Measurements from ENCODE around the gene NKAIN1. TPM values are rescaled to one million over a fixed set of nuclear protein-coding genes. Genes with fewer than 3 reads are reported as not detected.
A peak's percentile ranks its signal among the peaks of the same experiment; 100 is the strongest.

Gene NKAIN1
- total RNA-seq, 1 donor from 2014 or later, result not detected

DNA sequence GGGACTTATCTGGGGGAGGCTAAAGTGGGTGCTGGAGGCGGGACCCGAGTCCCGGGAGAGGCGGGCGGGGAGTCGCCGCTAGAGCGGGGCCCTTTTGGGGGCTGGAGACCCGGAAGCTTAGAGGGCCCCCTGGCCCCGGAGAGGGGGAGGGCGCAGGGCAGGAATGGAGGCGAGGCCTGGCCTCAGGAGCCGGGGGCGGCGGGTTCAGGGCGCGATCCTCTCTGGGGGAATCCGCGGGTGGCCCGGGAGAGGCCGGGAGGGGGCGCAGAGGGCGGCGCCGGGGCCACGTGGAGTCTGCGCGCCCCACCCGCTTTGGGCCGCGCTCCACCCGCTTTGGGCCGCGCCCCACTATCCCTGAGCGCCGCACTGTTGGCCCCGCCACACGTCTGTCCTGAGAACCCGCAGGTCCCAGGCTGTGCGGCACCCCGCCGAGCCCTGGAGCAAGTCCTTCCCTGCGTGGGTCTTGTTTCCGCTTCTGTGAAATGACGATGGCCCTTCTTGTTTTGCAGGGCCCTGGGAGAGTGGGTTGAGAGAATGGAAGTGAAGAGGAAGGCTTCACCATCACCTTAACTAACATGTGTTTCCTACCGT lies 84.4 kb downstream of the NKAIN1 start:
- Histone ChIP-seq H3K9me3 (no peaks in the 10 kb centered on the region), H3K36me3 (no peaks in the 10 kb centered on the region), H3K27me3 (no peaks in the 10 kb centered on the region), H3K4me1 (peaks cover 7% of the 10 kb centered on the region), H3K4me3 (peak overlapping the region; percentile 66), H3K27ac (peak overlapping the region; percentile 83)
- intact Hi-C loops (cut with DNase I), result no loop called here
- ATAC-seq, result peak; percentile 91
- TF ChIP-seq, protein P1, sequence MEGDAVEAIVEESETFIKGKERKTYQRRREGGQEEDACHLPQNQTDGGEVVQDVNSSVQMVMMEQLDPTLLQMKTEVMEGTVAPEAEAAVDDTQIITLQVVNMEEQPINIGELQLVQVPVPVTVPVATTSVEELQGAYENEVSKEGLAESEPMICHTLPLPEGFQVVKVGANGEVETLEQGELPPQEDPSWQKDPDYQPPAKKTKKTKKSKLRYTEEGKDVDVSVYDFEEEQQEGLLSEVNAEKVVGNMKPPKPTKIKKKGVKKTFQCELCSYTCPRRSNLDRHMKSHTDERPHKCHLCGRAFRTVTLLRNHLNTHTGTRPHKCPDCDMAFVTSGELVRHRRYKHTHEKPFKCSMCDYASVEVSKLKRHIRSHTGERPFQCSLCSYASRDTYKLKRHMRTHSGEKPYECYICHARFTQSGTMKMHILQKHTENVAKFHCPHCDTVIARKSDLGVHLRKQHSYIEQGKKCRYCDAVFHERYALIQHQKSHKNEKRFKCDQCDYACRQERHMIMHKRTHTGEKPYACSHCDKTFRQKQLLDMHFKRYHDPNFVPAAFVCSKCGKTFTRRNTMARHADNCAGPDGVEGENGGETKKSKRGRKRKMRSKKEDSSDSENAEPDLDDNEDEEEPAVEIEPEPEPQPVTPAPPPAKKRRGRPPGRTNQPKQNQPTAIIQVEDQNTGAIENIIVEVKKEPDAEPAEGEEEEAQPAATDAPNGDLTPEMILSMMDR (IDR thresholded peaks at IDR 0.05), result peak; percentile 40
- peak; percentile 90 for DNase-seq

DNA sequence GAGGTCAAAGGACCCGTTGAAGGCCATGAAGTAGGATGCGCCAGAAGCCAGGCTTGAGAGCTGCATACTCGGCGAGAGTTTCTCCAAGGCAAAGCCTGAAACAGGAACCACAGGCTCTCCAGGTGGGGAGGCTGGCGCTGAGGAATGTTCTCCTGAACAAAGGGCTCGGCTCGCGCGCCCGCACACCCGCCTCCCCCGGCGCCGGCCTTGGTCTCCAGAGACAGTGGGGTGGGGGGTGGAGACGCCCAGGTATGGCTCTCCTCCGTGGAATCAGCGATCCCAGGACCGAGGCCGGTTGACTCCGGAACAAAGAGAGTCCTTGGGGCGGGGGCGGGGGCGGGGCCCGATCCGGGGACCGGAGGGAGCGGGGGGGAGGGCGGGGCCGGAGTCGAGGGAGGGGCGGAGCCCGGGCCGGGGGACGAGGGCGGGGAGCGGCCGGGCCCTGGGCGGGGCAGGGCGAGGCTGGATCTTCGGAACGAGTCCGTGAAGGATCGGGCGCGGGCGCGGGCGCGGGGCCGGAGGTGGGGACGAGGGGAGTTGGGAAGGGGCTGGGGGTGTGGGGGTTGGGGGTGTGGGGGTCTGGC lies 85.0 kb downstream of the NKAIN1 start:
- peaks cover 7% of the 10 kb centered on the region for H3K4me1 ChIP-seq
- peak overlapping the region; percentile 83 for H3K27ac ChIP-seq
- intact Hi-C loops (cut with DNase I), result no loop called here
- H3K27me3 ChIP-seq, result no peaks in the 10 kb centered on the region
- H3K9me3 ChIP-seq, result no peaks in the 10 kb centered on the region
- DNase-seq (peak; percentile 93), ATAC-seq (peak; percentile 93)
- peak overlapping the region; percentile 66 for H3K4me3 ChIP-seq
- H3K36me3 ChIP-seq, result no peaks in the 10 kb centered on the region
- TF ChIP-seq, protein P1 (IDR thresholded peaks at IDR 0.05), result no peak

DNA sequence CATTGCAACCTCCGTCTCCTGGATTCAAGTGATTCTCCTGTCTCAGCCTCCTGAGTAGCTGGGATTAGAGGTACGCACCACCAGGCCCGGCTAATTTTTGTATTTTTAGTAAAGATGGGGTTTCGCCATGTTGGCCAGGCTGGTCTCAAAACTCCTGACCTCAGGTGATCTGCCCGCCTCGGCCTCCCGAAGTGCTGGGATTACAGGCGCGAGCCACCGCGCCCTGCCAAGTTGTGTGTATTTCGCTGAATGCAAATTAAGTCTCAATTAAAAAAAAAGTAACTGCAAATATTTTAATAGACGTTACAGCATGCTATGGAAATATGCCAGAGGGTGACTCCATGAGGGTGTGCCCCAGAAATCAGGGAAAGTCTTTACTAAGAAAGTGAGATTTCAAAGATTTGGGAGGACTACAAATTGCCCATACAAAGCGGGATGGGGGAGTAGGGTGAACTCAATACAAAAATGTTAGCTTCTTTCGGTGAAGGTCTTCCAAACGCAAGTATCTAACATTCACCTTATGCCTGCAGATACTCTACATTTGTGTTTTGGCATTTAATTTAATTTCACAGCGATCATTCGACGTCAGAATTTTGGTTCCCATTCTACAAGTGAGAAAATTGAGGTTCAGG lies 85.6 kb downstream of the NKAIN1 start:
- Histone ChIP-seq H3K4me3 (peak overlapping the region; percentile 66), H3K36me3 (no peaks in the 10 kb centered on the region), H3K4me1 (peaks cover 7% of the 10 kb centered on the region), H3K9me3 (no peaks in the 10 kb centered on the region), H3K27me3 (no peaks in the 10 kb centered on the region), H3K27ac (peak overlapping the region; percentile 83)
- intact Hi-C loops (cut with DNase I), result no loop called here
- ATAC-seq (no peak), DNase-seq (no peak)
- TF ChIP-seq, protein P1 (IDR thresholded peaks at IDR 0.05), result no peak

DNA sequence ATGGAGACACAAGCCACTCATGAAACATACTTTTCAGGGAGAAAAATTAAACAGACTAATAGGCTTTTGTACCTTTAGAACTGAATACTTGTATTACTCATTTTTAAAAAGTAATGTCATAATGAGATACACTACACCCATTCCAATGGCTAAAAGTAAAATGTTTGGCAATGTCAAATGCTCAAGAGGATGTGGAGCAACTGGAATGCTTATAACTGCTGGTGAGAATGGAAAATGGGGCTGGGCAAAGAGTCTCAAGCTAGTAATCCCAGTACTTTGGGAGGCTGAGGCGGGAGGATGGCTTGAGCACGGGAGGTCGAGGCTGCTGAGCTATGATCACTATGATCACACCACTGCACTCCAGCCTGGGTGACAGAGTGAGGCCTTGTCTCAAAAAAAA lies 86.3 kb downstream of the NKAIN1 start:
- TF ChIP-seq, protein P1 (IDR thresholded peaks at IDR 0.05), result no peak
- DNase-seq, result no peak
- intact Hi-C loops (cut with DNase I), result no loop called here

DNA sequence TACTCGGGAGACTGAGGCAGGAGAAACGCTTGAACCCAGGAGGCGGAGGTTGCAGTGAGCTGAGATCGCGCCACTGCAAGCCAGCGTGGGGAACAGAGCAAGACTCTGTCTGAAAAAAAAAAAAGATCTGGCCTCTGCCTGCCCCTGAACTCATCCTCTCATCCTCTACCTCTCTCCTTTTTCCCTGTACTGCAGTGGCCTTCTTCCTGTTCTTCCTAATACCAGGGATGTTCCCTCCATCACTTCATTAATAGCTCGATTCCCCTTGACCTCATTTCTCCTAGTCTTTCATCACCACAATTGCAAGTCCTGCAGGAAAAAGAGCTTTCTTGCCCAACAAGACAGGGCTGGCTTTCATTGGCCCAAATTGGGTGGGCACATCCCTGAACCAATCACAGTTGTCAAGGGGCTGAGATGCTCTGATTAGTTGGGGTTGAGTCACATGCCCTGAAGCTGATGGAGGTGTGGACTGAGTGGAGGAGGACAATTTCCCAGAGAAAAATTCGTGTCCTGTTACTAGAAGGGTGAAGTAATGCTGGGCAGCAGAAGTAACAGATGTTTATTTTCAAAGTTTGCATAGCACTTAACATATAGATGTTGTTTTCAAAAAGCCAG lies 87.4 kb downstream of the NKAIN1 start:
- no peak overlapping the region for H3K27ac ChIP-seq
- ATAC-seq (no peak), DNase-seq (no peak)
- TF ChIP-seq, protein P1 (IDR thresholded peaks at IDR 0.05), result no peak
- no peaks in the 10 kb centered on the region for H3K27me3 ChIP-seq
- no peaks in the 10 kb centered on the region for H3K9me3 ChIP-seq
- peaks cover 7% of the 10 kb centered on the region for H3K4me1 ChIP-seq
- intact Hi-C loops (cut with DNase I), result no loop called here
- no peak overlapping the region for H3K4me3 ChIP-seq
- H3K36me3 ChIP-seq, result no peaks in the 10 kb centered on the region

More for the DNA sequence above, 86.3 kb downstream of the NKAIN1 start:
- no peak overlapping the region for H3K27ac ChIP-seq
- H3K4me3 ChIP-seq, result no peak overlapping the region
- ATAC-seq, result no peak
- no peaks in the 10 kb centered on the region for H3K27me3 ChIP-seq
- H3K9me3 ChIP-seq, result no peaks in the 10 kb centered on the region
- peaks cover 7% of the 10 kb centered on the region for H3K4me1 ChIP-seq
- H3K36me3 ChIP-seq, result no peaks in the 10 kb centered on the region
